ENCODE data around the gene ECHDC3. TPM values are rescaled to one million over a fixed set of nuclear protein-coding genes. Genes with fewer than 3 reads are reported as not detected.
A peak's percentile ranks its signal among the peaks of the same experiment; 100 is the strongest.

The ECHDC3 gene
- total and polyA plus RNA-seq, 2 of the 13 experiments (the other 11 are each of a cell fraction or from before 2014, with no cell fraction given): not detected

GRCh38 chr10:11714750-11715365, 27.3 kb upstream of the ECHDC3 start (continued):
- TF ChIP-seq, protein P1, sequence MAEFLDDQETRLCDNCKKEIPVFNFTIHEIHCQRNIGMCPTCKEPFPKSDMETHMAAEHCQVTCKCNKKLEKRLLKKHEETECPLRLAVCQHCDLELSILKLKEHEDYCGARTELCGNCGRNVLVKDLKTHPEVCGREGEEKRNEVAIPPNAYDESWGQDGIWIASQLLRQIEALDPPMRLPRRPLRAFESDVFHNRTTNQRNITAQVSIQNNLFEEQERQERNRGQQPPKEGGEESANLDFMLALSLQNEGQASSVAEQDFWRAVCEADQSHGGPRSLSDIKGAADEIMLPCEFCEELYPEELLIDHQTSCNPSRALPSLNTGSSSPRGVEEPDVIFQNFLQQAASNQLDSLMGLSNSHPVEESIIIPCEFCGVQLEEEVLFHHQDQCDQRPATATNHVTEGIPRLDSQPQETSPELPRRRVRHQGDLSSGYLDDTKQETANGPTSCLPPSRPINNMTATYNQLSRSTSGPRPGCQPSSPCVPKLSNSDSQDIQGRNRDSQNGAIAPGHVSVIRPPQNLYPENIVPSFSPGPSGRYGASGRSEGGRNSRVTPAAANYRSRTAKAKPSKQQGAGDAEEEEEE (CRISPR knock-in tag; IDR thresholded peaks at IDR 0.05; ENCODE audit: borderline replicate concordance): no peak
- TF ChIP-seq SMC3 (IDR thresholded peaks at IDR 0.05; ENCODE audit: low read length) (no peak), ATF7 (IDR thresholded peaks at IDR 0.05) (no peak), ATF7 (CRISPR knock-in tag; IDR thresholded peaks at IDR 0.05) (no peak), SIX4 (CRISPR knock-in tag; IDR thresholded peaks at IDR 0.05) (no peak), ZNF607 (CRISPR knock-in tag; IDR thresholded peaks at IDR 0.05; ENCODE audit: borderline replicate concordance) (no peak), JUNB (CRISPR knock-in tag; IDR thresholded peaks at IDR 0.05; ENCODE audit: borderline replicate concordance) (peak; percentile 75), ZFY (CRISPR knock-in tag; IDR thresholded peaks at IDR 0.05) (peak; percentile 26; the same call in 1 of the 2 replicates), ZNF484 (CRISPR knock-in tag; IDR thresholded peaks at IDR 0.05; ENCODE audit: borderline replicate concordance, low read depth) (no peak), ZNF646 (CRISPR knock-in tag; IDR thresholded peaks at IDR 0.05) (no peak), HNF4G (IDR thresholded peaks at IDR 0.05; ENCODE audit: borderline replicate concordance, low read depth, low read length) (peak; percentile 56; the same call in 1 of the 2 replicates), HNF4G (CRISPR knock-in tag; IDR thresholded peaks at IDR 0.05; ENCODE audit: borderline replicate concordance, low read depth) (0 out of 2 replicates have a peak, but pooled peaks have one; percentile 47), NONO (IDR thresholded peaks at IDR 0.05) (no peak), NONO (CRISPR knock-in tag; conservative IDR thresholded peaks at IDR 0.05) (0 out of 2 replicates have a peak, but pooled peaks have one; percentile 38), GLMP (CRISPR knock-in tag; IDR thresholded peaks at IDR 0.05; ENCODE audit: borderline replicate concordance) (no peak), SPEN (CRISPR knock-in tag; IDR thresholded peaks at IDR 0.05; ENCODE audit: low read depth) (0 out of 2 replicates have a peak, but pooled peaks have one; percentile 42), HDAC6 (IDR thresholded peaks at IDR 0.05; ENCODE audit: low read depth, low read length) (no peak), CENPT (CRISPR knock-in tag; IDR thresholded peaks at IDR 0.05; ENCODE audit: low read depth) (no peak), ZKSCAN1 (IDR thresholded peaks at IDR 0.05; ENCODE audit: low read length) (no peak), ZNF780A (CRISPR knock-in tag; IDR thresholded peaks at IDR 0.05) (no peak), ZFP36L1 (CRISPR knock-in tag; IDR thresholded peaks at IDR 0.05) (no peak), ZFX (CRISPR knock-in tag; IDR thresholded peaks at IDR 0.05; ENCODE audit: low read depth) (peak; percentile 13; the same call in 1 of the 2 replicates)

All from HepG2 (cell line).